MG63 (cell line): ENCODE data around the gene GPER1. TPM values are rescaled to one million over a fixed set of nuclear protein-coding genes. Genes with fewer than 3 reads are reported as not detected.
"Not testable (repeated sequence)": the region's sequence is repeated elsewhere in the genome, so short reads cannot be mapped to it uniquely, and the experiment has no call there.

ENCODE experiments used
- DNase-seq: peaks from one replicate; pipeline ENCODE4 v3.0.0-alpha.2; 2020
- H3K27me3 ChIP-seq: fragments of 250-450 bp; sonication (Bioruptor Pico); 2 replicates; pipeline ENCODE4 v1.5.1; 2020; ENCODE audit warnings: mild to moderate bottlenecking, moderate library complexity
- H3K36me3 ChIP-seq: fragments of 250-450 bp; sonication (Bioruptor Pico); 2 replicates; pipeline ENCODE4 v1.5.1; 2020; ENCODE audit warnings: mild to moderate bottlenecking, moderate library complexity
- H3K4me3 ChIP-seq: fragments of 250-450 bp; sonication (Bioruptor Pico); 2 replicates; pipeline ENCODE4 v1.5.1; 2020; ENCODE audit warnings: mild to moderate bottlenecking, moderate library complexity
- H3K9me3 ChIP-seq: fragments of 250-450 bp; sonication (Bioruptor Pico); 2 replicates; pipeline ENCODE4 v1.5.1; 2020; ENCODE audit warnings: mild to moderate bottlenecking, moderate library complexity
- total RNA-seq: library from RNA; depleted of rRNA; stranded (reverse); fragments of >200 nt; shearing (Covaris generic); gene quantifications from 2 replicates; pipeline ENCODE4 v1.2.3, GENCODE V29; 2014; ENCODE audit warnings: low replicate concordance

The GPER1 gene
- total RNA-seq, 1 experiment from 2014 or later, result 2.2 TPM

DNA sequence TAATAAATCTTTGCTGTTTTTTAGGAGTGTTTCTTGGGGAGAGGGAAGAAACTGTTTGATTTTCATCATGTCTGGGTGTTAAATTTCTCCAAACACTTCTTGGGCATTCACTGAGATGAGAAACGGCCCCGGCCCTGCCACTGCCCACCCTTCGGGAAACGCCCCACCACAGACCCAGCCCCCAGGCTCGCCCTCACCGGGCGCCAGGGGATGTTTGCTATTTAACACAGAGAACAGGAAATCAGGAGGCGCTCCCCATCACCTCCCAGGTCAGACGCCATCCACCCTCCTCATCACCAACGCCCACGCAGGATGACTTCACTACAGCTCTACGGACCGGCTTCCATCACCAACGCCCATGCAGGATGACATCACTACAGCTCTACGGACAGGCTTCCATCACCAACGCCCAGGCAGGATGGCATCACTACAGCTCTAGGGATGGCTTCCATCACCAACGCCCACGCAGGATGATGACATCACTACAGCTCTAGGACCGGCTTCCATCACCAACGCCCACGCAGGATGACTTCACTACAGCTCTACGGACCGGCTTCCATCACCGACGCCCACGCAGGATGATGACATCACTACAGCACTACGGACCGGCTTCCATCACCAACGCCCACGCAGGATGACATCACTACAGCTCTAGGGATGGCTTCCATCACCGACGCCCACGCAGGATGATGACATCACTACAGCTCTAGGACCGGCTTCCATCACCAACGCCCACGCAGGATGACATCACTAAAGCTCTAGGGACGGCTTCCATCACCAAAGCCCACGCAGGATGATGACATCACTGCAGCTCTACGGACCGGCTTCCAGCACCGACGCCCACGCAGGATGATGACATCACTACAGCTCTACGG is 27.5 kb downstream of the GPER1 start:
- not testable (repeated sequence) for DNase-seq, H3K4me3 ChIP-seq, H3K36me3 ChIP-seq, H3K27me3 ChIP-seq, H3K9me3 ChIP-seq

DNA sequence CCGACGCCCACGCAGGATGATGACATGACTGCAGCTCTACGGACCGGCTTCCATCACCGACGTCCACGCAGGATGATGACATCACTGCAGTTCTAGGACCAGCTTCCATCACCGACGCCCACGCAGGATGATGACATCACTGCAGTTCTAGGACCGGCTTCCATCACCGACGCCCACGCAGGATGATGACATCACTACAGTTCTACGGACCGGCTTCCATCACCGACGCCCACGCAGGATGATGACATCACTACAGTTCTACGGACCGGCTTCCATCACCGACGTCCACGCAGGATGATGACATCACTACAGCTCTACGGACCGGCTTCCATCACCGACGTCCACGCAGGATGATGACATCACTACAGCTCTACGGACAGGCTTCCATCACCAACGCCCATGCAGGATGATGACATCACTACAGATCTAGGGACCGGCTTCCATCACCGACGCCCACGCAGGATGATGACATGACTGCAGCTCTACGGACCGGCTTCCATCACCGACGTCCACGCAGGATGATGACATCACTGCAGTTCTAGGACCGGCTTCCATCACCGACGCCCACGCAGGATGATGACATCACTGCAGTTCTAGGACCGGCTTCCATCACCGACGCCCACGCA is 28.6 kb downstream of the GPER1 start:
- H3K4me3 ChIP-seq, H3K36me3 ChIP-seq, H3K27me3 ChIP-seq, H3K9me3 ChIP-seq, DNase-seq: not testable (repeated sequence)

GRCh38 chr7:1117321-1117928 is 29.5 kb downstream of the GPER1 start:
- no peaks in the 10 kb centered on the region for H3K27me3 ChIP-seq
- no peaks in the 10 kb centered on the region for H3K36me3 ChIP-seq
- H3K4me3 ChIP-seq, result no peak overlapping the region
- no peak for DNase-seq
- H3K9me3 ChIP-seq, result no peaks in the 10 kb centered on the region

DNA sequence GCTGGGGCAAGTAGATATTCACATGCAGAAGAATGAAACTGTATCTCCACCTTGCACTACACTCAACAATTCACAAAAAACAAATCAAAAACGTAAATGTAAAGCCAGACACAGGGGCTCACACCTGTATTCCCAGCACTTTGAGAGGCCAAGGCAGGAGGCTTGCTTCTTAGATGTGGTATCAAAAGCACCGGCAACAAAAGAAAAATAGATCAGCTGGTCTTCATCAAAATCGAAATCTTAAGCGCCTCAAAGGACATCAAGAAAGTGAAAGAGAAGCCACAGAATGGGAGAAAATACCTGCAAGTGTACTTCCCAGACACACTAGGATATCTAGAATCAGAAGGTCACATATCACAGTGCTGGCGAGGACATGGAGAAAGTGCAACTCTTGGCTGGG is 31.3 kb downstream of the GPER1 start:
- Histone ChIP-seq H3K9me3 (no peaks in the 10 kb centered on the region), H3K27me3 (no peaks in the 10 kb centered on the region), H3K4me3 (no peak overlapping the region), H3K36me3 (no peaks in the 10 kb centered on the region)
- no peak for DNase-seq

- no peak overlapping the region for H3K4me3 ChIP-seq
- H3K9me3 ChIP-seq, result no peaks in the 10 kb centered on the region
- H3K27me3 ChIP-seq, result no peaks in the 10 kb centered on the region
- DNase-seq, result no peak
- H3K36me3 ChIP-seq, result no peaks in the 10 kb centered on the region; the same call in 1 of the 2 replicates
Observed at GRCh38 chr7:1120791-1121190, 32.9 kb downstream of the GPER1 start.

DNA sequence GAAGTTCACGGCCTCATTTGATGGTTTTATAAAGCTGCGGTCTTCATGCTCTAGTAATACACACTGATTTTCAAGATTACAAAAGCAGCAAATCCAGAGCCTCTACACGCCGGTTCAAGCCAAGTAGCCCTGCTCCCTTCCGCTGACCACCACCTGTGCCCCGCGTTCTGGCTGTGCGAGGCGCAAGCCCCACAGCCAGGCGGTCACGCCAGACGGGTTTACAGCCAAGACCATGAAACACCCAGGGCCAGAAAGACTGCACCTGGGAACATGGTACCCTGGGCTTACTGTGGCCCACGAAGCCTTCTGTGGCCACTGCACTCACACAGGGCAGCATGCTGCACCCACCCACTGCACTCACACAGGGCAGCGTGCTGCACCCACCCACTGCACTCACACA is 33.6 kb downstream of the GPER1 start:
- Histone ChIP-seq H3K4me3 (no peak overlapping the region), H3K36me3 (no peaks in the 10 kb centered on the region; the same call in none of the 2 replicates), H3K27me3 (no peaks in the 10 kb centered on the region), H3K9me3 (no peaks in the 10 kb centered on the region)
- no peak for DNase-seq

DNA sequence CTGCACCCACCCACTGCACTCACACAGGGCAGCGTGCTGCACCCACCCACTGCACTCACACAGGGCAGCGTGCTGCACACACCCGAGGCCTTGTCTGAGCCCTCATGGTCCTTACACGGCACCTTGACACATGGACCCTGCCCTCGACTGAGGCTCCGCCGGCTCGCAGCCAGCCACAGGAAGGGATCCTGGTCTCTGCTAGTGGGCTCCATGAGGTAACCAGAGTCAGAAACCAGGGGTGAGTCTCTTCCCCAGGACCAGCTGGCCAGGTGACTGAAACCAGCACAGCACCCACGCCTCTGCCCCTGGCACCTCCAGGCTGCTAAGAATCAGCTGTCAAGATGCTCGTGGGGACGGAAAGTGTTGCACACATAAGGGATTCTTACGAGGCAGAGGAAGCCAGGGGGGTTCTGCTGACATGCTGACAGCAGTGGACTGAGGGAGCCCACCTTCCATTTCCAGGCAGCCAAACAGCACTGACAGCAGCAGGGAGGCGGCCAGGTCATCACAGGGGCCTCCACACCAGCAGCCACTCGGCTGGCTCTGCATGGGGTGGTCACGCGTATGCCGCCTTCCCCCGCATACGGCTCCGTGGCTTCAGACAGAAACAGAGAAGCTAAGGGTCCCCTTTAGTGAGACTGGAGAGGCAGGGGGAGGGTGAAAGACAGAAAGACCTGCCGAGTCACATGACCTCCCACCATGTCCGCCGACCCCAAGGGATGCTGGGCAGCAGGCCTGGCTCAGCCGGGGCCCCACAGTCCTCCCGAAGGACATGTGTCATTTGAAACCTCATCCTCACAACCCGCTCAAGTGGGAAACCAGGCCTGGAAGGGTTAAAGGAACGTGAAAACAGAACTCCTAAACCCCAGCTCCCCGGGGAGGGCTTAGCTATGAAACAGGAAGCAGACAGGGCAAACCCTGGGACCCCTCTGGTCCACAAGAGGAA is 34.2 kb downstream of the GPER1 start:
- Histone ChIP-seq H3K27me3 (no peaks in the 10 kb centered on the region), H3K36me3 (no peaks in the 10 kb centered on the region; the same call in none of the 2 replicates), H3K4me3 (no peak overlapping the region), H3K9me3 (no peaks in the 10 kb centered on the region)
- no peak for DNase-seq

DNA sequence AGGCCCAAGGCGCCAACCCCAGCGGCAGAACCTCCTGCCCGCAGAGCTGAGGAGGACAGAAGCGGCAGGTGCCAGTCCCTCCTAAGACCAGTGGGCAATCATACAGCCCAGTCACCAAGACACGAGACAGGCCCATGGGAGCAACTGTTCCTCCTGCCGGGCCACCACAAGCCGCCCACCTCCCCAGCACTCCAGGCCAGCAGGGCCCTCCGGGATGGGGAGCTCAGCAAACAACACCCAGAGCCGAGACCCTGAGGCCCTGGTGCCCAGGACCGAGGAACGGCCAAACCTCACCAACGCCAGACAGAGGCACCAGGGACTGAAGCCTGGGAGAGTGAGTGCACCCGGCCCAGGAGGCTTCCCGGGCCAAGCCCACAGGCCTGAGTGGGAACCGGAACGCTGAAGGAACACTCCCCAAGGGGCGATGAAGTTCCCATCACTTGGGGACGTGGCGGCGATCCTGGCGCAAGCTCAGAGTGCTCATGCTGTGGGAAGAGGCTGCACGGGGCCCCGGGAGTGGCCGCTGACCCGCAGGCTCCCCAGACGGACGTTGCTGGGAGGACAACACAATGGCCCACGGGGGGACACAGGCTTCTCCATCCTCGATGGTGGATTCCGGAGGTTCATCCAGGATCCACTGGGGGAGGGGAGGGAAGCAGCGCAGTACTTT is 35.1 kb downstream of the GPER1 start:
- no peak overlapping the region for H3K4me3 ChIP-seq
- no peaks in the 10 kb centered on the region; the same call in none of the 2 replicates for H3K36me3 ChIP-seq
- no peak for DNase-seq
- H3K9me3 ChIP-seq, result no peaks in the 10 kb centered on the region
- no peaks in the 10 kb centered on the region for H3K27me3 ChIP-seq

- Histone ChIP-seq H3K36me3 (no peaks in the 10 kb centered on the region; the same call in none of the 2 replicates), H3K27me3 (no peaks in the 10 kb centered on the region), H3K4me3 (peak overlapping the region; percentile 12; the same call in 1 of the 2 replicates), H3K9me3 (no peaks in the 10 kb centered on the region)
- DNase-seq, result peak; percentile 92
Observed at GRCh38 chr7:1123715-1124114, 35.8 kb downstream of the GPER1 start.

DNA sequence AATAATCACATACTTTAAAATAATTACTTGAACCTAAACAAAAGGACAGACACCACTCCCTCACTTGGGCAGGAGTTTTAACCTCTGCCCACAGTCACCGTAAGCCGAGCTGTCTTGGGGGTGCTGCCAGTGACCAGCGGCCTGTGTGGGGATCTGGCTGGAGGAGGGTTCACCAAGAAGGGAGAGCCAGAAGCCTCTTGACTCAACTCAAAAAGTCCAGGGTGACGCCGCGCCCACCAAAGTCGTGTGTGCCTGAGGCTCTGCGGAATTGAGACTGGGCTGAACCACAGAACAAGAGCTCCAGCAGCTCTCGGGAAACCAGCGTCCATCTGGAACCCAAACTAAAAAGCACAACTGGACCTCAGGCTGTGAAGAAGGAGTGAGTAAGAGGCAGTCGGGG is 36.3 kb downstream of the GPER1 start:
- no peaks in the 10 kb centered on the region for H3K27me3 ChIP-seq
- no peaks in the 10 kb centered on the region; the same call in none of the 2 replicates for H3K36me3 ChIP-seq
- H3K9me3 ChIP-seq, result no peaks in the 10 kb centered on the region
- peak; percentile 35 for DNase-seq
- H3K4me3 ChIP-seq, result peak overlapping the region; percentile 12; the same call in 1 of the 2 replicates

- H3K4me3 ChIP-seq, result no peak overlapping the region
- no peaks in the 10 kb centered on the region for H3K27me3 ChIP-seq
- no peaks in the 10 kb centered on the region for H3K9me3 ChIP-seq
- H3K36me3 ChIP-seq, result no peaks in the 10 kb centered on the region; the same call in none of the 2 replicates
- DNase-seq, result peak; percentile 28
Observed at GRCh38 chr7:1124816-1125602, 37.1 kb downstream of the GPER1 start.

GRCh38 chr7:1125603-1125969 is 37.7 kb downstream of the GPER1 start:
- H3K27me3 ChIP-seq, result no peaks in the 10 kb centered on the region
- DNase-seq, result no peak
- H3K9me3 ChIP-seq, result no peaks in the 10 kb centered on the region
- no peaks in the 10 kb centered on the region; the same call in none of the 2 replicates for H3K36me3 ChIP-seq
- H3K4me3 ChIP-seq, result no peak overlapping the region

GRCh38 chr7:1127001-1127400 is 39.1 kb downstream of the GPER1 start:
- no peaks in the 10 kb centered on the region for H3K9me3 ChIP-seq
- H3K27me3 ChIP-seq, result no peaks in the 10 kb centered on the region
- peaks cover 2% of the 10 kb centered on the region for H3K36me3 ChIP-seq
- DNase-seq, result no peak
- no peak overlapping the region for H3K4me3 ChIP-seq

- H3K27me3 ChIP-seq, result no peaks in the 10 kb centered on the region
- no peak for DNase-seq
- no peak overlapping the region for H3K4me3 ChIP-seq
- peaks cover 4% of the 10 kb centered on the region for H3K36me3 ChIP-seq
- no peaks in the 10 kb centered on the region for H3K9me3 ChIP-seq
Observed at GRCh38 chr7:1129431-1129830, 41.5 kb downstream of the GPER1 start.
